ENCODE results near the gene CLDN24. TPM values are rescaled to one million over a fixed set of nuclear protein-coding genes. Genes with fewer than 3 reads are reported as not detected.

CLDN24 gene
- polyA plus RNA-seq, 1 of the 3 experiments (the other 2 are of a cell fraction), result not detected

- DNase-seq, result no peak
- H3K9ac ChIP-seq, result no peak overlapping the region
- no peaks in the 10 kb centered on the region for H4K20me1 ChIP-seq (ENCODE audit: insufficient read depth)
- WGBS (ENCODE audit: low lambda C conversion rate), result 93% methylated on average over 2 of the region's 3 CpGs
- no peak overlapping the region for H3K4me2 ChIP-seq
- no peak overlapping the region for H3K4me3 ChIP-seq (ENCODE audit: low read depth in 2 of 2, low read length in 1 of 2)
- no peaks in the 10 kb centered on the region for H3K79me2 ChIP-seq (ENCODE audit: insufficient read depth)
- peaks cover 5 to 16% of the 10 kb centered on the region in 2 experiments for H3K36me3 ChIP-seq (replicated peaks in 1 of 2; ENCODE audit: control insufficient read depth in 1 of 2, insufficient read depth in 2 of 2, low read length in 1 of 2)
- H3K27ac ChIP-seq (ENCODE audit: low read depth in 2 of 2, low read length in 1 of 2), result no peak overlapping the region
- no peaks in the 10 kb centered on the region for H3F3A ChIP-seq (replicated peaks; ENCODE audit: insufficient read depth)
- no peak overlapping the region for H2AFZ ChIP-seq (ENCODE audit: low read depth)
- no peaks in the 10 kb centered on the region for H3K27me3 ChIP-seq (ENCODE audit: insufficient read depth)
- H3K4me1 ChIP-seq (ENCODE audit: control insufficient read depth in 1 of 2, insufficient read depth in 2 of 2, low read depth in 1 of 2, low read length in 1 of 2), result no peaks in the 10 kb centered on the region; a peak in 1 of 4 replicates
- ChIA-PET CTCF (interaction anchor here (0.8 to 1.2 kb wide), 2 partner anchors 19 to 316 kb away, joined by 3 read pairs; no protein-coding TSS in a partner anchor), POLR2A (no interaction called here)
- no peaks in the 10 kb centered on the region for H3K9me2 ChIP-seq
- H3K9me3 ChIP-seq, result no peaks in the 10 kb centered on the region
- TF ChIP-seq IRF3 (IDR thresholded peaks at IDR 0.05; ENCODE audit: low read depth, low read length), result no peak
- no peak for TF ChIP-seq SMC3 (IDR thresholded peaks at IDR 0.05; ENCODE audit: low read depth, low read length)
- TF ChIP-seq TEAD4 (IDR thresholded peaks at IDR 0.05; ENCODE audit: borderline replicate concordance, insufficient read depth), result no peak
- no peak for TF ChIP-seq USF2 (IDR thresholded peaks at IDR 0.05; ENCODE audit: borderline replicate concordance, low read depth, low read length)
- no peak for TF ChIP-seq RCOR1 (IDR thresholded peaks at IDR 0.05; ENCODE audit: low read length)
- no peak for TF ChIP-seq NRF1 (IDR thresholded peaks at IDR 0.05; ENCODE audit: low read depth, low read length)
- no peak for TF ChIP-seq MEF2A (IDR thresholded peaks at IDR 0.05; ENCODE audit: borderline replicate concordance, low read depth)
- no peak for TF ChIP-seq SIN3A (IDR thresholded peaks at IDR 0.05; ENCODE audit: borderline replicate concordance, low read depth, low read length)
- no peak for TF ChIP-seq RAD21 (IDR thresholded peaks at IDR 0.05; ENCODE audit: low read length)
- TF ChIP-seq USF1 (IDR thresholded peaks at IDR 0.05; ENCODE audit: borderline replicate concordance, low read depth), result no peak
- TF ChIP-seq REST (IDR thresholded peaks at IDR 0.05; ENCODE audit: low read depth, low read length), result no peak
These were observed 24.6 kb downstream of the CLDN24 start for GRCh38 chr4:183297675-183298074.
